Natural killer cell (primary cell): Measurements from ENCODE around the gene ZNF652. TPM values are rescaled to one million over a fixed set of nuclear protein-coding genes. Genes with fewer than 3 reads are reported as not detected.
A peak's percentile ranks its signal among the peaks of the same experiment; 100 is the strongest.
"Not testable (repeated sequence)": the region's sequence is repeated elsewhere in the genome, so short reads cannot be mapped to it uniquely, and the experiment has no call there.

Experiments used
- ATAC-seq, 3 donors: fragments of 150-1000 bp in 2 of 3; fragments of 200-7000 bp in 1 of 3; cut with Tn5 transposase; 1 replicate in 1 of 3; 2 replicates in 2 of 3; pipeline ENCODE4 v1.10.0; 2021; ENCODE audit warnings: mild to moderate bottlenecking in 2 of 3, moderate library complexity in 2 of 3
- DNase-seq, 2 donors: peaks; one replicate each; pipeline versions ENCODE4 v3.0.0 to v3.0.0-alpha.2; 2013 to 2021; ENCODE audit warnings: mixed read lengths in 1 of 2
- H3K27ac ChIP-seq: one replicate; pipeline ENCODE4 v1.5.1; 2013; ENCODE audit warnings: mild to moderate bottlenecking, low read length
- H3K27me3 ChIP-seq: one replicate; pipeline ENCODE4 v1.6.1; 2013; ENCODE audit warnings: low read length; ENCODE audit not compliant: control insufficient read depth, insufficient read depth
- H3K36me3 ChIP-seq: one replicate; pipeline ENCODE4 v1.6.1; 2013; ENCODE audit warnings: low read length; ENCODE audit not compliant: control insufficient read depth, insufficient read depth
- H3K4me1 ChIP-seq: one replicate; pipeline ENCODE4 v1.6.1; 2013; ENCODE audit warnings: low read length; ENCODE audit not compliant: control insufficient read depth, insufficient read depth
- H3K4me3 ChIP-seq: one replicate; pipeline ENCODE4 v1.5.1; 2013; ENCODE audit warnings: low read length
- H3K9me3 ChIP-seq: one replicate; pipeline ENCODE4 v1.6.1; 2013; ENCODE audit warnings: low read length; ENCODE audit not compliant: control insufficient read depth, insufficient read depth
- H3K27ac Mint-ChIP-seq, 2 donors: one replicate each; pipeline ENCODE4 v1.8.0; 2022; ENCODE audit warnings: mild to moderate bottlenecking in 2 of 2, mixed read lengths in 2 of 2, moderate library complexity in 1 of 2
- H3K27me3 Mint-ChIP-seq, 2 donors: one replicate each; pipeline ENCODE4 v1.8.0; 2022; ENCODE audit warnings: low read depth in 2 of 2, mixed read lengths in 2 of 2
- H3K36me3 Mint-ChIP-seq: one replicate; pipeline ENCODE4 v1.8.0; 2022; ENCODE audit warnings: mixed read lengths
- H3K4me1 Mint-ChIP-seq, 2 donors: one replicate each; pipeline ENCODE4 v1.8.0; 2022; ENCODE audit warnings: mixed read lengths in 2 of 2
- H3K4me3 Mint-ChIP-seq: one replicate; pipeline ENCODE4 v1.8.0; 2022; ENCODE audit warnings: mild to moderate bottlenecking, moderate library complexity, mixed read lengths
- H3K9me3 Mint-ChIP-seq, 2 donors: one replicate each; pipeline ENCODE4 v1.8.0; 2022; ENCODE audit warnings: mixed read lengths in 2 of 2
- CTCF ChIP-seq: fragments of 200-600 bp; IDR thresholded peaks from one replicate; pipeline ENCODE4 v1.8.0; 2022; ENCODE audit warnings: antibody characterized with exemption
- WGBS: methylation state at CpG from one replicate; pipeline ENCODE4 v1.1.7; 2013; ENCODE audit warnings: missing lambda C conversion rate; ENCODE audit not compliant: insufficient coverage; 5-methylcytosine and 5-hydroxymethylcytosine counted together
- intact Hi-C: fragments of 100-400 bp; cut with micrococcal nuclease; formaldehyde crosslinking; loops from one replicate; pipeline ENCODE4 v1.14.2; 2022
- total RNA-seq, 4 donors: library from RNA; stranded (reverse); fragments of 120-200 nt in 1 of 4; gene quantifications; one replicate each; pipeline versions ENCODE4 v1.2.3 to v1.2.4, GENCODE V29; 2013 to 2022

Gene ZNF652
- total RNA-seq, 3 donors from 2014 or later (not counting 1 experiment from before 2014, with no cell fraction given): 53.8 to 79.1 (median 73.3) TPM

- no peak overlapping the region for H3K27ac ChIP-seq
- H3K36me3 ChIP-seq: no peaks in the 10 kb centered on the region
- Mint-ChIP-seq H3K27me3 (peaks cover 0 to 5% of the 10 kb centered on the region in 2 donors), H3K4me3 (no peak overlapping the region), H3K4me1 (peaks cover 1% of the 10 kb centered on the region in 2 donors), H3K36me3 (no peaks in the 10 kb centered on the region), H3K27ac (no peak overlapping the region), H3K9me3 (no peaks in the 10 kb centered on the region)
- intact Hi-C loops: no loop called here
- no peaks in the 10 kb centered on the region for H3K4me1 ChIP-seq
- DNase-seq: no peak
- ATAC-seq: no peak
- TF ChIP-seq CTCF: no peak
- 94% methylated on average over 2 of the region's 2 CpGs for WGBS
- no peaks in the 10 kb centered on the region for H3K9me3 ChIP-seq
- H3K4me3 ChIP-seq: no peak overlapping the region
- no peaks in the 10 kb centered on the region for H3K27me3 ChIP-seq
These were observed 95.8 kb downstream of the ZNF652 start for GRCh38 chr17:49266233-49266632.

- H3K36me3 Mint-ChIP-seq, H3K9me3 ChIP-seq, H3K27me3 Mint-ChIP-seq, H3K27ac Mint-ChIP-seq, H3K27ac ChIP-seq, ATAC-seq, H3K36me3 ChIP-seq, H3K27me3 ChIP-seq, H3K4me3 ChIP-seq, H3K9me3 Mint-ChIP-seq, intact Hi-C loops, DNase-seq, H3K4me1 Mint-ChIP-seq: not testable (repeated sequence)
- 98% methylated on average over 8 of the region's 9 CpGs for WGBS
- H3K4me1 ChIP-seq: peaks cover 15% of the 10 kb centered on the region
- peak overlapping the region; percentile 81 for H3K4me3 Mint-ChIP-seq
These were observed 100.5 kb downstream of the ZNF652 start for GRCh38 chr17:49261540-49261939.

- Mint-ChIP-seq H3K4me3 (peak overlapping the region; percentile 81), H3K27ac (peak overlapping the region in 1 of 2 donors; percentile 72), H3K27me3 (peaks cover 0 to 7% of the 10 kb centered on the region in 2 donors), H3K4me1 (peaks cover 7 to 10% of the 10 kb centered on the region in 2 donors), H3K9me3 (no peaks in the 10 kb centered on the region), H3K36me3 (no peaks in the 10 kb centered on the region)
- intact Hi-C loops: no loop called here
- H3K4me3 ChIP-seq: peak overlapping the region; percentile 50
- H3K9me3 ChIP-seq: no peaks in the 10 kb centered on the region
- 65% methylated on average over 8 of the region's 11 CpGs for WGBS
- peaks cover 15% of the 10 kb centered on the region for H3K4me1 ChIP-seq
- DNase-seq (peak in 1 of 2 donors; percentile 28), ATAC-seq (no peak)
- H3K36me3 ChIP-seq: no peaks in the 10 kb centered on the region
- peaks cover 3% of the 10 kb centered on the region for H3K27me3 ChIP-seq
- no peak for TF ChIP-seq CTCF
- no peak overlapping the region for H3K27ac ChIP-seq
These were observed 101.2 kb downstream of the ZNF652 start for GRCh38 chr17:49260817-49261291.

GRCh38 chr17:49260011-49260816 lies 101.8 kb downstream of the ZNF652 start:
- H3K36me3 Mint-ChIP-seq: no peaks in the 10 kb centered on the region
- peaks cover 0 to 5% of the 10 kb centered on the region in 2 donors for H3K27me3 Mint-ChIP-seq
- H3K27me3 ChIP-seq: peaks cover 3% of the 10 kb centered on the region
- H3K9me3 ChIP-seq: no peaks in the 10 kb centered on the region
- H3K4me3 ChIP-seq: peak overlapping the region; percentile 50
- DNase-seq (peak; percentile 50 to 66), ATAC-seq (peak; percentile 78 to 85 (median 83))
- H3K4me3 Mint-ChIP-seq: peak overlapping the region; percentile 86
- H3K4me1 ChIP-seq: peaks cover 15% of the 10 kb centered on the region
- under 1% methylated on average over 77 of the region's 77 CpGs for WGBS
- peak overlapping the region in 1 of 2 donors; percentile 72 for H3K27ac Mint-ChIP-seq
- intact Hi-C loops: no loop called here
- no peak for TF ChIP-seq CTCF
- H3K36me3 ChIP-seq: no peaks in the 10 kb centered on the region
- no peak overlapping the region for H3K27ac ChIP-seq
- H3K4me1 Mint-ChIP-seq: peaks cover 7 to 10% of the 10 kb centered on the region in 2 donors
- H3K9me3 Mint-ChIP-seq: no peaks in the 10 kb centered on the region
